ENCODE data around the gene ZCWPW2. TPM values are rescaled to one million over a fixed set of nuclear protein-coding genes. Genes with fewer than 3 reads are reported as not detected.

ZCWPW2 gene
- total and polyA plus RNA-seq, 7 donors: 0.74 to 4.0 (median 2.7) TPM

DNA sequence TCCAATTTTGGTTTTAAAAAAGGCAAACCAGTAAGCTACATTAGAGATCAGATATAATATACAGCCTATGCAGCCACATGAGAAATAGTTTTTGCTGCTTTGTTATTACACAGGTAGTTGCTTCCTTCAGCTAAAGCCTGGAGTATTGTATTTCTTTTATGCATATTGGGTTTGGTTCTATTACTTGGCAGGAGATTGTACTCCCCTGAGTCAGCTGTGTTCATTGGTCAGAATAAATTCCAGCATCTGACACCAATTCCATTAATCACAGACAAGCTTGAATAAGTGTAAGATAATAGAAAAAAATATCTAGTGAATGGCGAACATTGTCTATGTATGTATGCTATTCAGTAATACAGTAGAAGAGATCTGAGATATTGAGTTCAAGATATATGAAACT is 26.1 kb upstream of the ZCWPW2 start:
- TF ChIP-seq, protein P1, sequence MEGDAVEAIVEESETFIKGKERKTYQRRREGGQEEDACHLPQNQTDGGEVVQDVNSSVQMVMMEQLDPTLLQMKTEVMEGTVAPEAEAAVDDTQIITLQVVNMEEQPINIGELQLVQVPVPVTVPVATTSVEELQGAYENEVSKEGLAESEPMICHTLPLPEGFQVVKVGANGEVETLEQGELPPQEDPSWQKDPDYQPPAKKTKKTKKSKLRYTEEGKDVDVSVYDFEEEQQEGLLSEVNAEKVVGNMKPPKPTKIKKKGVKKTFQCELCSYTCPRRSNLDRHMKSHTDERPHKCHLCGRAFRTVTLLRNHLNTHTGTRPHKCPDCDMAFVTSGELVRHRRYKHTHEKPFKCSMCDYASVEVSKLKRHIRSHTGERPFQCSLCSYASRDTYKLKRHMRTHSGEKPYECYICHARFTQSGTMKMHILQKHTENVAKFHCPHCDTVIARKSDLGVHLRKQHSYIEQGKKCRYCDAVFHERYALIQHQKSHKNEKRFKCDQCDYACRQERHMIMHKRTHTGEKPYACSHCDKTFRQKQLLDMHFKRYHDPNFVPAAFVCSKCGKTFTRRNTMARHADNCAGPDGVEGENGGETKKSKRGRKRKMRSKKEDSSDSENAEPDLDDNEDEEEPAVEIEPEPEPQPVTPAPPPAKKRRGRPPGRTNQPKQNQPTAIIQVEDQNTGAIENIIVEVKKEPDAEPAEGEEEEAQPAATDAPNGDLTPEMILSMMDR (IDR thresholded peaks at IDR 0.05): no peak
- H3K9me3 ChIP-seq: no peaks in the 10 kb centered on the region
- H3K4me3 ChIP-seq: no peak overlapping the region
- H3K4me1 ChIP-seq: no peaks in the 10 kb centered on the region
- H3K27ac ChIP-seq: no peak overlapping the region
- intact Hi-C loops (cut with DNase I): no loop called here
- peaks cover 3 to 71% of the 10 kb centered on the region in 2 donors for H3K36me3 ChIP-seq (ENCODE audit: insufficient read depth in 1 of 2, low read depth in 1 of 2)
- no peak for DNase-seq
- no peak for ATAC-seq
- 85 to 88% (median 86%) methylated on average over 1 of the region's 1 CpG for WGBS, 3 donors
- no peaks in the 10 kb centered on the region for H3K27me3 ChIP-seq (ENCODE audit: insufficient read depth in 3 of 3, low read length in 2 of 3)

DNA sequence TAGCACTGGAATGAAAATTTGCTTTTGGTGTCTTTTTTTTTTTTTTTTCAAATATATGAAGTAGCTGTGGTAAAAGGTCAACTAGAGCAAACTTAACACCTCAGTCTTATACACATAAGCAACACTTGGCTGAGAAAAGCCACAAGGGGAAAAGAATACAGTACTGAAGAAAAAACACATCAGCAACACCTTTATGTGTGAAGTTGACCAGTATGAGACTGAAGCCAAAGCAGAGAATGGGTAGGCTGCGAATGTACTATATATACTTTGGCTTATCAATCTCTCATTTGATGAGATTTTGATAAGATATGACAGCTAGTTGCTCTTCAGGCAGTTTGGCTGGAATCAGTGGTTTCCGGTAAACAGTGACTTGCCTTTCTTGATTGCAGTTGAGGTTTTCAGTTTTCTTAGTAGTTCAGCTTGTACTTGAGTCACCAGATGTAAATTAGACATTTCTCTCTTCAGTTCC is 22.0 kb upstream of the ZCWPW2 start:
- no peaks in the 10 kb centered on the region for H3K4me1 ChIP-seq
- WGBS, 3 donors: 90 to 92% (median 90%) methylated on average over 2 of the region's 2 CpGs
- no peak overlapping the region for H3K27ac ChIP-seq
- H3K4me3 ChIP-seq: no peak overlapping the region
- H3K27me3 ChIP-seq (ENCODE audit: insufficient read depth in 3 of 3, low read length in 2 of 3): no peaks in the 10 kb centered on the region
- DNase-seq (no peak), ATAC-seq (no peak)
- TF ChIP-seq, protein P1 (IDR thresholded peaks at IDR 0.05): no peak
- H3K9me3 ChIP-seq: no peaks in the 10 kb centered on the region
- intact Hi-C loops (cut with DNase I): loop anchor here in 1 of 2 donors (5.0 kb wide), 1 partner anchor 614 kb away; no protein-coding TSS in a partner anchor
- peaks cover 0 to 86% of the 10 kb centered on the region in 2 donors for H3K36me3 ChIP-seq (ENCODE audit: insufficient read depth in 1 of 2, low read depth in 1 of 2)

DNA sequence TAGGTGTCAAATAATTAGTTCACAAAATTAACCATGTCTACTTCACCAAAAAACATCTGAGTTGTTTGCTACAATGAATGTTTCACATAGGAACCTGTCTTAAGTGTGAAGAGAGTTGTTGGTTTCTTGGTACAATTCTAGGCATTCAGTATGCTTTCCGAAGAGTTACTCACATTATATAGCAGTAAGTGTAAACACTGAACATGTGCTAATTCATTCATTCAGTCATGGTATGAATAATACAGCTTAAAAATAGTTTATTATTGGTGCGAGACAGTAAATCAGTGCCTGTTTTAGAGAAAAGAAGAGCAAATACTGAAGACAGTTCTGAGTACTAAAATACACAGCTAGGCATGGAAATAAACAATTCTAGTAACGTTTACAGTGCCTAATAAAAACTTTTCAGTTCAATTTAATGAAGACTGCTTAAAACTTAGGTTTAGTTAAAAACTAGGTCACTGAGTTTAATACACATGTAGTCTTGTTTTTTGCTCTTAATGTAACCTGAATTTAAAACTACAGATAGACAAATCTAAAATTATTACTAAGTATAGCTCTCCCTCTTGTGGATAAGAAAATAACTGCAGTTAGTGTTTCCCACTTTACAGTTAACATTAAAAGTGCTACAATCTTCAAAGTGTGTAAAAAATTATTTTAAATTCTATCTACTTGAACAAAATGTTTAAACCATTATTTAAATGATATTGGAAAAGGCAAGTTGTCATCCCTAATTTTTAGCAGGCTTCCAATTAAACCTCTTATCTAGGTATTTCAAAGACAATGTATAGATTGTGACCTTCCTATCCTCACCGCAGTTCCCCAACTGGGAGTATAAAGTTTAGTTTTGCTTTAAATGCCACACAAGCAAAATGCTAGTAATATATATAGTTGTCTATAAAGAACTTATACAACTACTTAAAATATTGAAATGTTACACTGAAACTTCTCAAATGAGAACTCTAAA is 20.1 kb upstream of the ZCWPW2 start:
- H3K4me1 ChIP-seq: no peaks in the 10 kb centered on the region
- peaks cover 0 to 87% of the 10 kb centered on the region in 2 donors for H3K36me3 ChIP-seq (ENCODE audit: insufficient read depth in 1 of 2, low read depth in 1 of 2)
- 84 to 91% (median 86%) methylated on average over 4 of the region's 4 CpGs for WGBS, 3 donors
- no peaks in the 10 kb centered on the region for H3K27me3 ChIP-seq (ENCODE audit: insufficient read depth in 3 of 3, low read length in 2 of 3)
- ATAC-seq (peak in 2 of 4 donors; percentile 55 to 76), DNase-seq (no peak)
- H3K4me3 ChIP-seq: no peak overlapping the region
- intact Hi-C loops (cut with DNase I): loop anchor here (2.0 to 5.0 kb wide), 2 partner anchors 616 kb away; no protein-coding TSS in a partner anchor
- TF ChIP-seq, protein P1 (IDR thresholded peaks at IDR 0.05): peak; percentile 77
- H3K27ac ChIP-seq: no peak overlapping the region
- H3K9me3 ChIP-seq: no peaks in the 10 kb centered on the region

DNA sequence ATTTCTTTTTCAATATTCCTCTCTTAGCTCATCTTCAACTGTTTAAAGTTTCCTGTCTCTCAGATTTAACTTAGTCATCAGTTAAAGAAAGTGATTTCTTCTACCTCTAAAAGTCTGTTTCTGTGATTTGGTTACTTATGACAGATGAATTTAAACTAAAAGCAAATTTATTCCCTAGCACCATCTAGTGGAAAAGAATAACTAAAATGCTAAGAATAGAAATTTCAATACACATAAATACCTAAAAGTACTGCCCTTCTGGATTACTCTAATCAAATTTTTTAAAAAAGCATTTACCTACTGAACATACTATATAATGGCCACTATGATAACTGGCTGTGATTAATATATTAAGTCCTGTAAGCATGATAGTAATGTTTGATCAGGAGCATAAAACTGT is 14.0 kb upstream of the ZCWPW2 start:
- Histone ChIP-seq H3K4me1 (no peaks in the 10 kb centered on the region), H3K9me3 (no peaks in the 10 kb centered on the region), H3K4me3 (no peak overlapping the region), H3K36me3 (ENCODE audit: insufficient read depth in 1 of 2, low read depth in 1 of 2) (peaks cover 0 to 93% of the 10 kb centered on the region in 2 donors), H3K27ac (no peak overlapping the region), H3K27me3 (ENCODE audit: insufficient read depth in 3 of 3, low read length in 2 of 3) (no peaks in the 10 kb centered on the region)
- DNase-seq: no peak
- TF ChIP-seq, protein P1 (IDR thresholded peaks at IDR 0.05): no peak
- ATAC-seq: no peak
- intact Hi-C loops (cut with DNase I): no loop called here

Measured in psoas muscle (tissue), 8 donors.